AG09319 (cell line): ENCODE results near the gene CACNA2D3.

ENCODE experiments used
- DNase-seq: peaks from one replicate; pipeline ENCODE4 v3.0.0-alpha.2; 2010; ENCODE audit warnings: low read depth; ENCODE audit errors: extremely low read depth
- CTCF ChIP-seq: IDR thresholded peaks from 2 replicates; pipeline ENCODE4 v1.5.1; 2011; ENCODE audit warnings: low read depth, mild to moderate bottlenecking, inconsistent platforms, low read length, moderate library complexity

Gene CACNA2D3

GRCh38 chr3:54171509-54171908 is 49.2 kb downstream of the CACNA2D3 start:
- DNase-seq: no peak
- no peak for TF ChIP-seq CTCF

GRCh38 chr3:54171951-54172350 is 49.6 kb downstream of the CACNA2D3 start:
- no peak for TF ChIP-seq CTCF
- no peak for DNase-seq

- TF ChIP-seq CTCF: no peak
- no peak for DNase-seq
Measured at GRCh38 chr3:54173371-54173770, 51.0 kb downstream of the CACNA2D3 start.

- no peak for DNase-seq
- no peak for TF ChIP-seq CTCF
Measured at GRCh38 chr3:54176106-54176505, 53.8 kb downstream of the CACNA2D3 start.

GRCh38 chr3:54177816-54178215 is 55.5 kb downstream of the CACNA2D3 start:
- no peak for DNase-seq
- TF ChIP-seq CTCF: no peak

- DNase-seq: no peak
- no peak for TF ChIP-seq CTCF
Measured at GRCh38 chr3:54178376-54178775, 56.0 kb downstream of the CACNA2D3 start.

- no peak for TF ChIP-seq CTCF
- DNase-seq: no peak
Measured at GRCh38 chr3:54180921-54181320, 58.6 kb downstream of the CACNA2D3 start.

GRCh38 chr3:54182242-54182641 is 59.9 kb downstream of the CACNA2D3 start:
- no peak for TF ChIP-seq CTCF
- DNase-seq: no peak
